ENCODE results near the gene ZNF106.
A peak's percentile ranks its signal among the peaks of the same experiment; 100 is the strongest.

ZNF106 gene

DNA sequence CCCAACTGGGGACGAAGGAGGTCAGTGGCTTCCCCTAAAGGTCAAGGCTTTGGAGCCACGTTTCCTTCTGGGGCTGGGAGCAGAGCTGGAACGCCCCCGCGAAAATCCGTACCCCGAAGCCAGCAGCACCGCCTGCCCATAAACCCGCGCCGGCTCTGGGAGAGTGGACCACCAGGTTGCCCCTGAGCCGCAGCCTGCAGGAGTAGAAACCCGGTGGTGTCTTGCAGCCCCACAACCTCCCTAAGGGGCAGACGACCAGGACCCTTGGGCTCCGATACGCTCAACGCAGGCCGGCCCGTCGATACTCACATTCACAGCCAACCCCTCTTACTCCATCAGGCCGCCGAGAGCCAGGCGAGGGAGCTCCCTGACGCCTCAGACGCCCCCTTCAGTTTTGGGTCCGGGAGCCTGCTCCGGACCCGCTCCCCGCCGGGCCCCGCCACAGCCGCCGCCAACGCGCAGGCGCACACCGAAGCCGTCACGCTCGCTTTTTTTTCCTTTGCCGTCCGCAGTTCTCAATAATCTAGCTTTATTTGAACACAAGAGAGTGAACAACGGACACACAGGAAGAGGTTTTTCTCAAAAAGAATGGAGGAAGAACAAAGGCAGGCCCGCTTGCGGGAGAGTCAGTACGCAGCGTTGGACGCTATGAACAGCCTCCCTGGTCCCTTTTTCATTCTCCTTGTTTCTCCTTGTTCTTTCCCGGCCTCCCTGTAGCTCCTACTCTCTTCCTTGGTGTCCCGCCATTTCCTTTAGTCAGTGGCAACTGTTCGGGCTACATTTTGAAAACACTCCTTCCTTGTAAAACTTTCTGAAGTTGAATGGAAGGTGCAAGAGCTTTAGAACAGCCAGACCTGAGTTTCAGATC is at the start of gene ZNF106:
Gene ZNF106, minus strand, starts transcription at position 471 of the 868 bp plus-strand sequence. CDS start 18,852 bp downstream, outside the sequence.
- no peaks in the 10 kb centered on the region for H3K36me3 ChIP-seq (ENCODE audit: control insufficient read depth in 2 of 2, insufficient read depth in 2 of 2, low read length in 2 of 2)
- H3K4me1 ChIP-seq (ENCODE audit: control insufficient read depth, insufficient read depth, low read length), result peaks cover 10% of the 10 kb centered on the region
- peak within 1 kb of the TSS; percentile 72 to 98 for H3K4me3 ChIP-seq (ENCODE audit: low read length in 2 of 2)
- no peaks in the 10 kb centered on the region for H3K9me3 ChIP-seq (ENCODE audit: control insufficient read depth in 2 of 2, low read length in 2 of 2)
- peak within 1 kb of the TSS; percentile 96 for H3K27ac ChIP-seq (ENCODE audit: low read length)
- no peaks in the 10 kb centered on the region for H3K27me3 ChIP-seq (ENCODE audit: control insufficient read depth in 1 of 2, insufficient read depth in 2 of 2, low read length in 2 of 2)
- peak within 1 kb of the TSS; percentile 80 to 99 for H3K9ac ChIP-seq (ENCODE audit: low read length in 2 of 2)

DNA sequence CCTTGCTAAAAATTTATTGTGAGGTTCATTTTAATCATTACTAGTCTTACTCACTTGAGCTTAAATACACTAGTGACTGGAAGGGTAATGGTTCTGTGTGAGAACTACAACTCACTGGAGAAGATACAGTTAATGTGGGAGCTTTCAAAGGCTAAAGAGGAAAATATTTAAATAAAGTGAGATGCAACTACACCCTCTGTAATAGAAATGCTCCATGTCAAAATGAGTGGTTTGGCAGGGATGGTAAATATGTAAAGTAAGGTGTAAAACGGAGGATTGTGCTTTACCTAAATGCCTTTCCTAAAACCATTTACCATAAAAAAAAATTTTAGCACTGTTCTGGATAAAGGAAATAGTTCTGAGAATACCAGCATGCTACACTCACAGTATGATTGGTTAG is 42.3 kb upstream of the ZNF106 start:
- Histone ChIP-seq H3K4me3 (ENCODE audit: low read length in 2 of 2) (no peak overlapping the region), H3K27me3 (ENCODE audit: control insufficient read depth in 1 of 2, insufficient read depth in 2 of 2, low read length in 2 of 2) (no peaks in the 10 kb centered on the region), H3K27ac (ENCODE audit: low read length) (no peak overlapping the region), H3K36me3 (ENCODE audit: control insufficient read depth in 2 of 2, insufficient read depth in 2 of 2, low read length in 2 of 2) (peaks cover 13 to 30% of the 10 kb centered on the region in 2 donors), H3K9me3 (ENCODE audit: control insufficient read depth in 2 of 2, low read length in 2 of 2) (no peaks in the 10 kb centered on the region), H3K4me1 (ENCODE audit: control insufficient read depth, insufficient read depth, low read length) (no peaks in the 10 kb centered on the region), H3K9ac (ENCODE audit: low read length in 2 of 2) (no peak overlapping the region)

DNA sequence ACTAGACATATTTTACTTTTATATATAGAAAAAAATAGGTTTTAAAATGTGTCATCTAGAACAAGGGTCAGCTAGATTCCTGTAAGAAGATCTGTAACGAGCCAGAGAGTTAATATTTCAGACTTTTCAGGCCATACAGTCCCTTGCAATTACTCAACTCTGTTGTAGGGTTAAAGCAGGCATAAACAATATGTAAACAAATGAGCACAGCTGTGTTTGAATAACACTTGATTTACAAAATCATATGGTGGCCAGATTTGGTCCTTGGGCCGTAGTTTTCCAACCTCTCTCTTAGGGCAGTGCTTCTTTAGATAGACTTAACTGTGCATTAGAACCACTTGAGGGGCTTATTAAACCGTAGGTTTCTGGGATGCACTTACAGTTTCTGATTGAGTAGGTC is 38.0 kb upstream of the ZNF106 start:
- H3K4me3 ChIP-seq (ENCODE audit: low read length in 2 of 2), result no peak overlapping the region

GRCh38 chr15:42523331-42523730 is 32.4 kb upstream of the ZNF106 start:
- Histone ChIP-seq H3K27me3 (ENCODE audit: control insufficient read depth in 1 of 2, insufficient read depth in 2 of 2, low read length in 2 of 2) (no peaks in the 10 kb centered on the region), H3K4me3 (ENCODE audit: low read length in 2 of 2) (no peak overlapping the region), H3K9me3 (ENCODE audit: control insufficient read depth in 2 of 2, low read length in 2 of 2) (no peaks in the 10 kb centered on the region), H3K36me3 (ENCODE audit: control insufficient read depth in 2 of 2, insufficient read depth in 2 of 2, low read length in 2 of 2) (peaks cover 12% of the 10 kb centered on the region in 2 donors), H3K27ac (ENCODE audit: low read length) (no peak overlapping the region), H3K4me1 (ENCODE audit: control insufficient read depth, insufficient read depth, low read length) (no peaks in the 10 kb centered on the region), H3K9ac (ENCODE audit: low read length in 2 of 2) (no peak overlapping the region)

More for the DNA sequence above, 38.0 kb upstream of the ZNF106 start:
- H3K9me3 ChIP-seq (ENCODE audit: control insufficient read depth in 2 of 2, low read length in 2 of 2), result no peaks in the 10 kb centered on the region
- H3K4me1 ChIP-seq (ENCODE audit: control insufficient read depth, insufficient read depth, low read length), result no peaks in the 10 kb centered on the region
- H3K27me3 ChIP-seq (ENCODE audit: control insufficient read depth in 1 of 2, insufficient read depth in 2 of 2, low read length in 2 of 2), result no peaks in the 10 kb centered on the region
- no peak overlapping the region for H3K9ac ChIP-seq (ENCODE audit: low read length in 2 of 2)
- peaks cover 13 to 25% of the 10 kb centered on the region in 2 donors for H3K36me3 ChIP-seq (ENCODE audit: control insufficient read depth in 2 of 2, insufficient read depth in 2 of 2, low read length in 2 of 2)
- no peak overlapping the region for H3K27ac ChIP-seq (ENCODE audit: low read length)

DNA sequence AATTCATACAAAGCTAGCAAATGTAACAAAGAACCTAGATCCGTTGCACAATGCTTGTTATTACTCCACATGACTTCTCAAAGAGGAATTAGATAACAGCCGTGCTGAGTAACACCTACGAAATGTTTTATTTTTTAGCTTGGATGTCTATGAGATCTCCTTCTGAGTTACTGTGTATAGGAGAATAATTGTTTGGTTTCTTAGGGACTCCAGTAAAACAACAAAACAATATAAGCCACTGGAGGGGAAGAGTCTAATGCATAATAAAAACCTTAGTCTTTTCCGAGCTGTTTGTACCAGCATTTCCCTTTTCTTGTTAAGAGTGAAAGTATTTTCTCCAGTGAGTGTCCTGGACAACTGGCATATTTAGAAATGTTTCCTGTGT is 20.1 kb upstream of the ZNF106 start:
- Histone ChIP-seq H3K4me3 (ENCODE audit: low read length in 2 of 2) (no peak overlapping the region), H3K4me1 (ENCODE audit: control insufficient read depth, insufficient read depth, low read length) (no peaks in the 10 kb centered on the region), H3K27ac (ENCODE audit: low read length) (no peak overlapping the region), H3K27me3 (ENCODE audit: control insufficient read depth in 1 of 2, insufficient read depth in 2 of 2, low read length in 2 of 2) (no peaks in the 10 kb centered on the region), H3K9ac (ENCODE audit: low read length in 2 of 2) (no peak overlapping the region), H3K9me3 (ENCODE audit: control insufficient read depth in 2 of 2, low read length in 2 of 2) (no peaks in the 10 kb centered on the region), H3K36me3 (ENCODE audit: control insufficient read depth in 2 of 2, insufficient read depth in 2 of 2, low read length in 2 of 2) (peaks cover 13 to 15% of the 10 kb centered on the region in 2 donors)

DNA sequence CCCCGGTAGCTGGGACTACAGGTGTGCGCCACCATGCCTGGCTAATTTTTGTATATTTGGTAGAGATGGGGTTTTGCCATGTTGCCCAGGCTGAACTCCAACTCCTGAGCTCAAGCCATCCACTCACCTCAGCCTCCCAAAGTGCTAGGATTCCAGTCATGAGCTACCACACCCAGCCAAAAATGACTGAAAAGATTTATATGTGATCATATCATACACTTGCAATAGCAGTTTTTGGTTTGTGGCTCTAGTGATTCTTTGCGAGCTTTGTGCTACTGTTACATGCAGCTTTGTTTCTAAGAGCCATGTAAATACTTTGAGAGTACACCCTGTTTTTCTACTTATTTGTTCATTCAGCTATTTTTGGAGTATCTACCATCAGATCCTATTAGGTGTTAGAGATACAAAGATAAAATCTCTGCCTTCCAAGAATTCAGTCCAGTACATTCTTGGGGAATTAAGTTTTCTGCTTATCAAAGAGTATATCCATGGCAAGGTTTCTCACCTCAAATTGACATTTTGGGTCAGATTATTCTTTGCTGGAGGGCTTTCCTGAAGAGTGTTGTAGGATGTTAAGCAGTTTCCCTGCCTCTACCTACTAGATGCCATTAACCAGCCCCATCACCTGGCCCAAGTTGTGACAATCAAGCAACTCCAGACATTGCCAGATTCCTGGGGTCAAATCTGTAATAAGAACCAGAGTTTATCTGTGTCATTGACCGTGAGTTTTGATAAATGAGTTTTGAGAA is 19.5 kb upstream of the ZNF106 start:
- no peak overlapping the region for H3K4me3 ChIP-seq (ENCODE audit: low read length in 2 of 2)
- no peaks in the 10 kb centered on the region for H3K27me3 ChIP-seq (ENCODE audit: control insufficient read depth in 1 of 2, insufficient read depth in 2 of 2, low read length in 2 of 2)
- H3K36me3 ChIP-seq (ENCODE audit: control insufficient read depth in 2 of 2, insufficient read depth in 2 of 2, low read length in 2 of 2), result peaks cover 9 to 12% of the 10 kb centered on the region in 2 donors
- H3K27ac ChIP-seq (ENCODE audit: low read length), result no peak overlapping the region
- H3K9ac ChIP-seq (ENCODE audit: low read length in 2 of 2), result no peak overlapping the region
- H3K4me1 ChIP-seq (ENCODE audit: control insufficient read depth, insufficient read depth, low read length), result no peaks in the 10 kb centered on the region
- no peaks in the 10 kb centered on the region for H3K9me3 ChIP-seq (ENCODE audit: control insufficient read depth in 2 of 2, low read length in 2 of 2)

DNA sequence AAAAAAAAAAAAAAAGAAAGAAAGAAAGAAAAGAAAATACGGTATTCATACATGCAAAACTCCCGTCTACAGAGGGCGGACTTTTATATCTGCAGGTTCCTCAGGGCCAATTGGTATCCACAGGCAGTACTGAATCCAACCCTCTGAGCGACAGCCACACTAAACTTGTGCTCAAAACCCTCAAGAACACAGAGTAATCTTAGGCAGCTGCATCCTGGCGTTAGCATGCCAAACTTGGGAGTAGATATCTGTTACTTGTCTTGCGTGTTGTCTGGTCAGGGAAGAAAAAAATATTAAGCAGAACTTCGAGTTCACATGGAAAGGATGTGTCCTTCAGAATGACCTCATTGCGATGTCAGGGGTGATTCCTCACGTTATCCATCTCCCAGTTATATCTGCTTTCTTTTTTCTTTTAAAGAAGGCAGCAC is 17.3 kb upstream of the ZNF106 start:
- H3K4me1 ChIP-seq (ENCODE audit: control insufficient read depth, insufficient read depth, low read length), result no peaks in the 10 kb centered on the region
- H3K27me3 ChIP-seq (ENCODE audit: control insufficient read depth in 1 of 2, insufficient read depth in 2 of 2, low read length in 2 of 2), result no peaks in the 10 kb centered on the region
- no peaks in the 10 kb centered on the region for H3K9me3 ChIP-seq (ENCODE audit: control insufficient read depth in 2 of 2, low read length in 2 of 2)
- H3K4me3 ChIP-seq (ENCODE audit: low read length in 2 of 2), result no peak overlapping the region
- H3K27ac ChIP-seq (ENCODE audit: low read length), result no peak overlapping the region
- no peaks in the 10 kb centered on the region for H3K36me3 ChIP-seq (ENCODE audit: control insufficient read depth in 2 of 2, insufficient read depth in 2 of 2, low read length in 2 of 2)
- H3K9ac ChIP-seq (ENCODE audit: low read length in 2 of 2), result no peak overlapping the region

DNA sequence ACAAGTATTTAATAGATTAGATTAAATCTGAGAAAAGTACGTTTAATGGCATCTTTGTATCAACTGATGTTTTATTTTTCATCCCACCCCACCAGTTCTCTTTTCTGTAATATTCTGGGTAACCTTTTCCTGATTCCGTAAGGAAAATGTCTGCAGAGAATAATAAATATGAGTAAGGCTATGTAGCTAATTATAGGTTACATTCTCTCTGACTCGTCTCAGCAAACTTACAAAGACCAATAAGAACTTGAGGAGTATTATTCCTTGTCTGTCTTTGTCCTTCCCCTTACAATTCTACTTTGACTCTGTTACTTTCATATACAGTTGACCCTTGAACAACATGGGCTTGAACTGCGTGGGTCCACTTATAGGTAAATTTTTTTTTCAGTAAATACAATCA is 16.6 kb upstream of the ZNF106 start:
- Histone ChIP-seq H3K9ac (ENCODE audit: low read length in 2 of 2) (no peak overlapping the region), H3K27me3 (ENCODE audit: control insufficient read depth in 1 of 2, insufficient read depth in 2 of 2, low read length in 2 of 2) (no peaks in the 10 kb centered on the region), H3K27ac (ENCODE audit: low read length) (no peak overlapping the region), H3K4me3 (ENCODE audit: low read length in 2 of 2) (no peak overlapping the region), H3K4me1 (ENCODE audit: control insufficient read depth, insufficient read depth, low read length) (no peaks in the 10 kb centered on the region), H3K9me3 (ENCODE audit: control insufficient read depth in 2 of 2, low read length in 2 of 2) (no peaks in the 10 kb centered on the region), H3K36me3 (ENCODE audit: control insufficient read depth in 2 of 2, insufficient read depth in 2 of 2, low read length in 2 of 2) (no peaks in the 10 kb centered on the region)

DNA sequence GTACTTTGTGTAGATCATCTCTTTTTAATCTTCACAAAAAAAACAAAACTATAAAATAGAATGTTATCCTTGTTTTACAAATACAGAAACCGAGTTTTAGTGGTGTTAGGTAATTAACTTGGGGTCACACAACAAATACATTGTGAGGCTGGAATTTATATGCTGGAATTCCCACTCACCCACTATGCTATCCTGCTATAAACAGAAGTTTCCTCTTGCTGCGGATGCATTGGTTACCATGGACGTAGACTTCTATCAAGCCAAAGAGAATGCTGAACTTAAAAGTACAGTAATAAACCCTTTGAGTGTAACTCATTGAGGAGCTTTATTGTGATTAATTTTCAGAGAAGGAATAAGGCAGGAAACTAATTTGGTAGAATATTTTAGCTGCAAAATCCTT is 13.7 kb upstream of the ZNF106 start:
- Histone ChIP-seq H3K36me3 (ENCODE audit: control insufficient read depth in 2 of 2, insufficient read depth in 2 of 2, low read length in 2 of 2) (no peaks in the 10 kb centered on the region), H3K27ac (ENCODE audit: low read length) (no peak overlapping the region), H3K27me3 (ENCODE audit: control insufficient read depth in 1 of 2, insufficient read depth in 2 of 2, low read length in 2 of 2) (no peaks in the 10 kb centered on the region), H3K9ac (ENCODE audit: low read length in 2 of 2) (no peak overlapping the region), H3K4me3 (ENCODE audit: low read length in 2 of 2) (no peak overlapping the region), H3K9me3 (ENCODE audit: control insufficient read depth in 2 of 2, low read length in 2 of 2) (no peaks in the 10 kb centered on the region), H3K4me1 (ENCODE audit: control insufficient read depth, insufficient read depth, low read length) (no peaks in the 10 kb centered on the region)

GRCh38 chr15:42503825-42504224 is 12.9 kb upstream of the ZNF106 start:
- Histone ChIP-seq H3K9me3 (ENCODE audit: control insufficient read depth in 2 of 2, low read length in 2 of 2) (no peaks in the 10 kb centered on the region), H3K4me1 (ENCODE audit: control insufficient read depth, insufficient read depth, low read length) (no peaks in the 10 kb centered on the region), H3K4me3 (ENCODE audit: low read length in 2 of 2) (no peak overlapping the region), H3K27ac (ENCODE audit: low read length) (no peak overlapping the region), H3K36me3 (ENCODE audit: control insufficient read depth in 2 of 2, insufficient read depth in 2 of 2, low read length in 2 of 2) (no peaks in the 10 kb centered on the region), H3K27me3 (ENCODE audit: control insufficient read depth in 1 of 2, insufficient read depth in 2 of 2, low read length in 2 of 2) (no peaks in the 10 kb centered on the region), H3K9ac (ENCODE audit: low read length in 2 of 2) (no peak overlapping the region)

- Histone ChIP-seq H3K9ac (ENCODE audit: low read length in 2 of 2) (no peak overlapping the region), H3K36me3 (ENCODE audit: control insufficient read depth in 2 of 2, insufficient read depth in 2 of 2, low read length in 2 of 2) (no peaks in the 10 kb centered on the region), H3K4me1 (ENCODE audit: control insufficient read depth, insufficient read depth, low read length) (peaks cover 4% of the 10 kb centered on the region), H3K4me3 (ENCODE audit: low read length in 2 of 2) (no peak overlapping the region), H3K27me3 (ENCODE audit: control insufficient read depth in 1 of 2, insufficient read depth in 2 of 2, low read length in 2 of 2) (no peaks in the 10 kb centered on the region), H3K27ac (ENCODE audit: low read length) (no peak overlapping the region), H3K9me3 (ENCODE audit: control insufficient read depth in 2 of 2, low read length in 2 of 2) (no peaks in the 10 kb centered on the region)
Measured at GRCh38 chr15:42502477-42502876, 11.5 kb upstream of the ZNF106 start.

All from stomach smooth muscle (tissue), 2 donors.